Trophoblast cell (in vitro differentiated cells and primary cell): Measurements from ENCODE around the gene IMMP2L.

Experiments used
- DNase-seq, 2 donors: peaks; one replicate each; pipeline ENCODE4 v3.0.0-alpha.2; 2016
- H2AFZ ChIP-seq: 2 replicates; pipeline ENCODE4 v1.6.1; 2013; ENCODE audit warnings: low read length, moderate library complexity, mild to moderate bottlenecking; ENCODE audit not compliant: insufficient read depth, poor library complexity
- H2AK5ac ChIP-seq: 2 replicates; pipeline ENCODE4 v1.6.1; 2013; ENCODE audit warnings: mild to moderate bottlenecking, low read length
- H2BK120ac ChIP-seq: 2 replicates; pipeline ENCODE4 v1.6.1; 2013; ENCODE audit warnings: low read length, mild to moderate bottlenecking, moderate library complexity; ENCODE audit not compliant: insufficient read depth, poor library complexity
- H2BK12ac ChIP-seq: 2 replicates; pipeline ENCODE4 v1.6.1; 2013; ENCODE audit warnings: mild to moderate bottlenecking, low read length, moderate library complexity
- H2BK5ac ChIP-seq: 2 replicates; pipeline ENCODE4 v1.6.1; 2013; ENCODE audit warnings: low read length, low read depth, moderate library complexity, mild to moderate bottlenecking; ENCODE audit not compliant: poor library complexity
- H3K14ac ChIP-seq: 2 replicates; pipeline ENCODE4 v1.6.1; 2013; ENCODE audit warnings: mild to moderate bottlenecking, low read length
- H3K18ac ChIP-seq: 2 replicates; pipeline ENCODE4 v1.6.1; 2013; ENCODE audit warnings: mild to moderate bottlenecking, low read length
- H3K23ac ChIP-seq: 2 replicates; pipeline ENCODE4 v1.6.1; 2013; ENCODE audit warnings: low read length
- H3K27ac ChIP-seq: 2 replicates; pipeline ENCODE4 v1.5.1; 2013; ENCODE audit warnings: low read depth, mild to moderate bottlenecking, inconsistent platforms, low read length, moderate library complexity
- H3K27me3 ChIP-seq: 2 replicates; pipeline ENCODE4 v1.6.1; 2013; ENCODE audit warnings: inconsistent platforms, mild to moderate bottlenecking, low read length, moderate library complexity; ENCODE audit not compliant: insufficient read depth
- H3K36me3 ChIP-seq, 2 experiments: 1 replicate in 1 of 2; 2 replicates in 1 of 2; pipeline ENCODE4 v1.6.1; 2013; ENCODE audit warnings: low read length in 2 of 2, mild to moderate bottlenecking in 2 of 2, moderate library complexity in 1 of 2; ENCODE audit not compliant: insufficient read depth in 2 of 2, control insufficient read depth in 1 of 2
- H3K4ac ChIP-seq: 2 replicates; pipeline ENCODE4 v1.6.1; 2013; ENCODE audit warnings: low read depth, mild to moderate bottlenecking, low read length, moderate library complexity
- H3K4me1 ChIP-seq, 2 experiments: 1 replicate in 1 of 2; 2 replicates in 1 of 2; pipeline ENCODE4 v1.6.1; 2013; ENCODE audit warnings: low read length in 2 of 2, mild to moderate bottlenecking in 2 of 2, moderate library complexity in 1 of 2; ENCODE audit not compliant: insufficient read depth in 2 of 2, control insufficient read depth in 1 of 2
- H3K4me2 ChIP-seq: 2 replicates; pipeline ENCODE4 v1.6.1; 2013; ENCODE audit warnings: inconsistent platforms, mild to moderate bottlenecking, low read length, moderate library complexity
- H3K4me3 ChIP-seq: 2 replicates; pipeline ENCODE4 v1.5.1; 2013; ENCODE audit warnings: mild to moderate bottlenecking, low read depth, low read length, inconsistent platforms
- H3K79me1 ChIP-seq: one replicate; pipeline ENCODE4 v1.6.1; 2013; ENCODE audit warnings: low read length
- H3K79me2 ChIP-seq: 2 replicates; pipeline ENCODE4 v1.6.1; 2013; ENCODE audit warnings: low read length, mild to moderate bottlenecking; ENCODE audit not compliant: control insufficient read depth, insufficient read depth, poor library complexity
- H3K9ac ChIP-seq: 2 replicates; pipeline ENCODE4 v1.6.1; 2013; ENCODE audit warnings: mild to moderate bottlenecking, low read length
- H3K9me3 ChIP-seq: 2 replicates; pipeline ENCODE4 v1.6.1; 2013; ENCODE audit warnings: low read depth, mild to moderate bottlenecking, control low read depth, inconsistent platforms, low read length; ENCODE audit not compliant: insufficient read depth
- H4K12ac ChIP-seq: 2 replicates; pipeline ENCODE4 v1.6.1; 2013; ENCODE audit warnings: low read depth, mild to moderate bottlenecking, low read length, moderate library complexity
- H4K8ac ChIP-seq: 2 replicates; pipeline ENCODE4 v1.6.1; 2013; ENCODE audit warnings: low read depth, mild to moderate bottlenecking, low read length, moderate library complexity
- H4K91ac ChIP-seq: one replicate; pipeline ENCODE4 v1.6.1; 2013; ENCODE audit warnings: low read depth, mild to moderate bottlenecking, low read length, moderate library complexity
- WGBS: extraction: QIAGEN DNeasy Blood & Tissue Kit; methylation state at CpG from one replicate; pipeline ENCODE4 v1.1.7; 2013; ENCODE audit warnings: missing lambda C conversion rate; ENCODE audit not compliant: insufficient read length, insufficient coverage; ENCODE audit errors: extremely low coverage; 5-methylcytosine and 5-hydroxymethylcytosine counted together

Gene IMMP2L

DNA sequence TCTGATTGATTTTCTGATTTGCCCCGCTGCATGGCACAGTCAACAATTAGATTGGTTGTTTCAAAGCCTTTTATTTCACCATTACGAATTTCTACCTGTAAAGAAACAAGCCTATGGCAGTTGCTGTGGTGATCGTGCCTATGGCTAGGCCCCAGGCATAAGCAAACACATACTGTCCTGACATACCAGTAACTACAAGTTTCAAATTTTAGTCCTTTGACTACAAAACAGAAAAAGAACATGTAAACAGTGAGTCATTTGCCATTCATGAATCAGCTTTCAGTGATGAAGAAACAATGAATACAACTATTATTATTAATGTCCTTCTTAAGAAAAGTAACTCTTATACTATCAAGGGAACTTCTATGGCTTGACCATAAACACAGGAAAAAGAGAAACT, 639.4 kb downstream of the IMMP2L start:
- no peak overlapping the region for H3K4me2 ChIP-seq
- H3K27me3 ChIP-seq = no peaks in the 10 kb centered on the region
- no peak overlapping the region for H4K91ac ChIP-seq
- H3K4ac ChIP-seq = no peak overlapping the region
- H4K12ac ChIP-seq = no peak overlapping the region
- H2BK5ac ChIP-seq = no peak overlapping the region
- H3K27ac ChIP-seq = no peak overlapping the region
- no peak overlapping the region for H3K4me3 ChIP-seq
- H3K79me1 ChIP-seq = no peaks in the 10 kb centered on the region
- peak; percentile 95 to 97 for DNase-seq
- H2AFZ ChIP-seq = no peak overlapping the region
- H3K36me3 ChIP-seq = no peaks in the 10 kb centered on the region
- H3K79me2 ChIP-seq = no peaks in the 10 kb centered on the region
- no peak overlapping the region for H2BK120ac ChIP-seq
- no peak overlapping the region for H3K9ac ChIP-seq
- H3K4me1 ChIP-seq = no peaks in the 10 kb centered on the region
- no CpG with 5 or more reads among the region's 3 CpGs for WGBS
- H3K18ac ChIP-seq = no peak overlapping the region
- H3K9me3 ChIP-seq = no peaks in the 10 kb centered on the region
- no peak overlapping the region for H2AK5ac ChIP-seq
- H3K14ac ChIP-seq = no peak overlapping the region
- H4K8ac ChIP-seq = no peak overlapping the region
- H3K23ac ChIP-seq = no peak overlapping the region
- H2BK12ac ChIP-seq = no peak overlapping the region

DNA sequence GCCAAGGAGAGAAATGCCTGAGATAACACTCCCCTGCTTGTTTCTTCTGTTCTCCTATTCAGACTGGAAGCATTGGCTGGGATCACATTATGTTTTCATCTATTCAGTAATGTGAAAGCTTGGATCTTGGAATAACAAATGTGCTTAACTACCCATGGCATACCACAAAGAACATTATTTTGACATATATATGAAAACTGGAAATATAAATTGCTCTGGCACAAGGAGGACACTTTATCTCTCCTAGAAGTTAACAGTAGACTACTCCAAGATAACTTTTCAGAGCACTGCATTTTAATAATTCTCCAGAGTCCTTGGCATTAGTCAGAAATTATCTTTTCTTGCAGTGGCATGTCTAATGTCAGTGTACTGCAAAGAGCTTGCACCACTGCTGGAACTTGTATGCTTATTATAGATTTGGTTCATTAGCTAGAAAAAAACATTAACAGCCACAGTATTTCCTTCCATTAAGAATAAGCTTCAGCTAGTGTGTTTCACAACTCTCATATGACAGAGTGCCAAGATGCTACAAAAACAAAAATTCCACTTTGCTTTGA, 640.6 kb downstream of the IMMP2L start:
- H3K14ac ChIP-seq = no peak overlapping the region
- no peaks in the 10 kb centered on the region for H3K79me2 ChIP-seq
- H4K12ac ChIP-seq = no peak overlapping the region
- no peak overlapping the region for H3K18ac ChIP-seq
- peak; percentile 6 to 61 for DNase-seq
- H3K4me1 ChIP-seq = no peaks in the 10 kb centered on the region
- H3K23ac ChIP-seq = no peak overlapping the region
- no peak overlapping the region for H3K4ac ChIP-seq
- H4K8ac ChIP-seq = no peak overlapping the region
- H2AK5ac ChIP-seq = no peak overlapping the region
- H4K91ac ChIP-seq = no peak overlapping the region
- no peak overlapping the region for H3K9ac ChIP-seq
- H2BK120ac ChIP-seq = no peak overlapping the region
- no peak overlapping the region for H3K4me2 ChIP-seq
- no peak overlapping the region for H3K4me3 ChIP-seq
- no peak overlapping the region for H2BK5ac ChIP-seq
- no peaks in the 10 kb centered on the region for H3K9me3 ChIP-seq
- H2BK12ac ChIP-seq = no peak overlapping the region
- H3K27ac ChIP-seq = no peak overlapping the region
- no peaks in the 10 kb centered on the region for H3K36me3 ChIP-seq
- no peaks in the 10 kb centered on the region for H3K27me3 ChIP-seq
- no peaks in the 10 kb centered on the region for H3K79me1 ChIP-seq
- H2AFZ ChIP-seq = no peak overlapping the region

DNA sequence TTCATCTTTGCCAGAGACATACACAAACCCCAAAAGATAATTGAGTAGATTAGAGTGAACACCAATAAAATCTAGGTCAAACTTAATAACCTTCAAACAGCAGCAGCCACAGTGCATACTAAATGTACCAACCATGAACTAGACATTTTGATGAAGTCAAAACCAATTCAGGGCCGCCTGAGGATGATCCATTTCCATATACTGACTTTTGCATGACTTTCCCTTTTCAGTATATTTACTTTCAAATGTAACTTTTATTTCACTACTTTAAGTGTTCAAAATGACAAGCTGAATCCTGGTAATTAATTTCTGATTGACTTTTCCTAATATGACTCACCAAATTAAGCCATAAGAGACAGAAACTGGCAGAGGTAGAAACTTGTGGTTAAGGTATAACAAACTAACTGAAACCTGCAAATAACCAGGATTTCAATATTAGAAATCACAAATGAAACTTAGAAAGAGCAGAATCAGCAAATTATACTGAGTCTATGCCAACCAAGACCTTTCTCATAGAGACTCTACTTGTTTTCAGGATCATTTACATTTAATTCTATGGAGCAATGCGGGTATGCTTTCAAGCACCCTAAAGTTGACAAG, 643.2 kb downstream of the IMMP2L start:
- no peak overlapping the region for H3K14ac ChIP-seq
- DNase-seq = no peak
- no CpG with 5 or more reads among the region's 2 CpGs for WGBS
- no peak overlapping the region for H3K4ac ChIP-seq
- no peaks in the 10 kb centered on the region for H3K27me3 ChIP-seq
- no peak overlapping the region for H4K12ac ChIP-seq
- H3K4me2 ChIP-seq = no peak overlapping the region
- no peak overlapping the region for H2BK12ac ChIP-seq
- H3K79me1 ChIP-seq = no peaks in the 10 kb centered on the region
- H3K23ac ChIP-seq = no peak overlapping the region
- H3K36me3 ChIP-seq = no peaks in the 10 kb centered on the region
- H4K91ac ChIP-seq = no peak overlapping the region
- H2AFZ ChIP-seq = no peak overlapping the region
- no peaks in the 10 kb centered on the region for H3K79me2 ChIP-seq
- H3K4me1 ChIP-seq = no peaks in the 10 kb centered on the region
- no peak overlapping the region for H2BK120ac ChIP-seq
- no peak overlapping the region for H3K18ac ChIP-seq
- H3K4me3 ChIP-seq = no peak overlapping the region
- no peak overlapping the region for H2AK5ac ChIP-seq
- H3K27ac ChIP-seq = no peak overlapping the region
- no peaks in the 10 kb centered on the region for H3K9me3 ChIP-seq
- no peak overlapping the region for H3K9ac ChIP-seq
- H4K8ac ChIP-seq = no peak overlapping the region
- no peak overlapping the region for H2BK5ac ChIP-seq

DNA sequence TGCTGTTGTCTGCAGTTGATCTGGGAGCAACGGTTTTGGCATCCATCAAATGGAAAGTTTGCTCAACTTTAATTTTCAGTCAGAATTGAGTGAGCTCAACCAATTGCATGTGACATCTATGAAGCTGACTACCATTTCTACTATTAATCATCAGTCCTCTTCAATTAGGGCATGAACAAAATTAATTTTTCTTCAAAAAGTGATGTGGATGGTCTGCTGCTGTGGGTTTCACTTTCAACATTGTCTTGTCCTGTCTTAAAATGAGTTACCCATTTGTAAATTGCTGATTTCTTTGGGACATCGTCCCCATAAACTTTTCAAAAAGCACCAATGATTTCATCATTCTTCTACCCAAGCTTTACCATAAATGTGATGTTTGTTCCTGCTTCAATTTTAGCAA, 648.0 kb downstream of the IMMP2L start:
- no peak overlapping the region for H3K27ac ChIP-seq
- no peak overlapping the region for H3K4me3 ChIP-seq
- no peaks in the 10 kb centered on the region for H3K27me3 ChIP-seq
- H2BK120ac ChIP-seq = no peak overlapping the region
- no peak overlapping the region for H3K18ac ChIP-seq
- no peak overlapping the region for H3K4ac ChIP-seq
- no peak overlapping the region for H2BK5ac ChIP-seq
- no peak overlapping the region for H3K14ac ChIP-seq
- DNase-seq = no peak
- no peaks in the 10 kb centered on the region for H3K4me1 ChIP-seq
- H3K79me1 ChIP-seq = no peaks in the 10 kb centered on the region
- no peak overlapping the region for H3K23ac ChIP-seq
- H3K9ac ChIP-seq = no peak overlapping the region
- no peak overlapping the region for H2AFZ ChIP-seq
- H3K79me2 ChIP-seq = no peaks in the 10 kb centered on the region
- H4K12ac ChIP-seq = no peak overlapping the region
- WGBS = no CpG with 5 or more reads among the region's 2 CpGs
- no peak overlapping the region for H4K91ac ChIP-seq
- no peak overlapping the region for H2AK5ac ChIP-seq
- no peaks in the 10 kb centered on the region for H3K9me3 ChIP-seq
- H4K8ac ChIP-seq = no peak overlapping the region
- H3K4me2 ChIP-seq = no peak overlapping the region
- no peaks in the 10 kb centered on the region for H3K36me3 ChIP-seq
- H2BK12ac ChIP-seq = no peak overlapping the region
